ENCODE results near the gene HEG1. TPM values are rescaled to one million over a fixed set of nuclear protein-coding genes. Genes with fewer than 3 reads are reported as not detected.

HEG1 gene
- total and polyA plus RNA-seq, 2 of the 13 experiments (the other 11 are each of a cell fraction or from before 2014, with no cell fraction given): 10.7 to 18.2 TPM

GRCh38 chr3:125001557-125002413 lies 54.0 kb downstream of the HEG1 start (continued):
- TF ChIP-seq ARID4A (CRISPR knock-in tag; IDR thresholded peaks at IDR 0.05; ENCODE audit: borderline replicate concordance) (peak; percentile 80; the same call in 1 of the 2 replicates), RXRB (CRISPR knock-in tag; IDR thresholded peaks at IDR 0.05; ENCODE audit: borderline replicate concordance) (peak; percentile 98), BCL3 (CRISPR knock-in tag; IDR thresholded peaks at IDR 0.05) (peak; percentile 62; the same call in 1 of the 2 replicates), ZFP1 (CRISPR knock-in tag; IDR thresholded peaks at IDR 0.05) (0 out of 2 replicates have a peak, but pooled peaks have one; percentile 71), ZNF34 (CRISPR knock-in tag; IDR thresholded peaks at IDR 0.05; ENCODE audit: borderline replicate concordance) (0 out of 2 replicates have a peak, but pooled peaks have one; percentile 49), PRMT3 (CRISPR knock-in tag; IDR thresholded peaks at IDR 0.05; ENCODE audit: borderline replicate concordance, low read depth) (no peak), DMAP1 (CRISPR knock-in tag; IDR thresholded peaks at IDR 0.05) (peak; percentile 59; the same call in 1 of the 2 replicates), ZNF350 (CRISPR knock-in tag; IDR thresholded peaks at IDR 0.05; ENCODE audit: borderline replicate concordance, low read depth) (peak; percentile 67), CCDC6 (CRISPR knock-in tag; IDR thresholded peaks at IDR 0.05) (0 out of 2 replicates have a peak, but pooled peaks have one; percentile 57), ZNF773 (CRISPR knock-in tag; IDR thresholded peaks at IDR 0.05; ENCODE audit: borderline replicate concordance) (no peak), ZNF33A (CRISPR knock-in tag; IDR thresholded peaks at IDR 0.05; ENCODE audit: borderline replicate concordance) (no peak), ZNF263 (CRISPR knock-in tag; IDR thresholded peaks at IDR 0.05) (peak; percentile 35; the same call in 1 of the 2 replicates), ZNF7 (CRISPR knock-in tag; IDR thresholded peaks at IDR 0.05) (0 out of 2 replicates have a peak, but pooled peaks have one; percentile 43), KLF11 (CRISPR knock-in tag; IDR thresholded peaks at IDR 0.05) (peak; percentile 76; the same call in 1 of the 2 replicates), EP300 (IDR thresholded peaks at IDR 0.05; ENCODE audit: low read depth in 2 of 2, low read length in 2 of 2) (peak; percentile 89 to 95), EP300 (CRISPR knock-in tag; IDR thresholded peaks at IDR 0.05; ENCODE audit: borderline replicate concordance) (peak; percentile 88), NFYB (CRISPR knock-in tag; IDR thresholded peaks at IDR 0.05) (0 out of 2 replicates have a peak, but pooled peaks have one; percentile 10), ATRX (CRISPR knock-in tag; IDR thresholded peaks at IDR 0.05; ENCODE audit: borderline replicate concordance) (no peak), PRPF4 (IDR thresholded peaks at IDR 0.05; ENCODE audit: low read depth, low read length, poor library complexity, severe bottlenecking) (no peak)
- TF ChIP-seq, protein P1, sequence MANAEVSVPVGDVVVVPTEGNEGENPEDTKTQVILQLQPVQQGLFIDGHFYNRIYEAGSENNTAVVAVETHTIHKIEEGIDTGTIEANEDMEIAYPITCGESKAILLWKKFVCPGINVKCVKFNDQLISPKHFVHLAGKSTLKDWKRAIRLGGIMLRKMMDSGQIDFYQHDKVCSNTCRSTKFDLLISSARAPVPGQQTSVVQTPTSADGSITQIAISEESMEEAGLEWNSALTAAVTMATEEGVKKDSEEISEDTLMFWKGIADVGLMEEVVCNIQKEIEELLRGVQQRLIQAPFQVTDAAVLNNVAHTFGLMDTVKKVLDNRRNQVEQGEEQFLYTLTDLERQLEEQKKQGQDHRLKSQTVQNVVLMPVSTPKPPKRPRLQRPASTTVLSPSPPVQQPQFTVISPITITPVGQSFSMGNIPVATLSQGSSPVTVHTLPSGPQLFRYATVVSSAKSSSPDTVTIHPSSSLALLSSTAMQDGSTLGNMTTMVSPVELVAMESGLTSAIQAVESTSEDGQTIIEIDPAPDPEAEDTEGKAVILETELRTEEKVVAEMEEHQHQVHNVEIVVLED (CRISPR knock-in tag; IDR thresholded peaks at IDR 0.05; ENCODE audit: borderline replicate concordance): peak; percentile 57; the same call in 1 of the 2 replicates

Data from HepG2 (cell line).